ENCODE measurements around the gene ARF5.
"Not testable (repeated sequence)": the region's sequence is repeated elsewhere in the genome, so short reads cannot be mapped to it uniquely, and the experiment has no call there.

Gene ARF5

GRCh38 chr7:127588019-127588696 is at the start of gene ARF5:
Gene ARF5, plus strand, starts transcription at chr7:127588411. Its CDS starts 88 bp downstream, at chr7:127588499.
- peak; percentile 86 for DNase-seq

- DNase-seq: no peak
These were observed 49.1 kb upstream of the ARF5 start for GRCh38 chr7:127539116-127539515.

GRCh38 chr7:127540461-127540860 is 47.8 kb upstream of the ARF5 start:
- not testable (repeated sequence) for DNase-seq

DNA sequence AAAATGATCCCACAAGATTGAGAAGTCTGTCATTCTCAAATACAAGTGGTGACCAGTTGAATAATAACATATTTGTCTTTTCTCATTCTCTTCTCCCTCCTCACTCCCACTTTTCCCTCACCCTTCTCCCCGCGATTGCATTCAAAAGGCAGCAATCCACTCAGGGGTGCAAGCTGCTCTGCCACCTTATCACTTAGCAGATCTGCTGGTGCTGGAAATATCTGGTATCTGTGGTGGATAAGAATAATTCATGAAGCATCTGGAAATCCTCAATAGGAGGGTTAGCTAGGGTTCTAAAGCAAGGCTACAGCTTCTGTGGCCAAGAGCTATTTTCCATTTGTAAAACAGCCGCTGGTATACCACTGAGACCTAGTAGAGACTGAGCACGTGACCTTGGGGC is 46.7 kb upstream of the ARF5 start:
- no peak for DNase-seq

DNA sequence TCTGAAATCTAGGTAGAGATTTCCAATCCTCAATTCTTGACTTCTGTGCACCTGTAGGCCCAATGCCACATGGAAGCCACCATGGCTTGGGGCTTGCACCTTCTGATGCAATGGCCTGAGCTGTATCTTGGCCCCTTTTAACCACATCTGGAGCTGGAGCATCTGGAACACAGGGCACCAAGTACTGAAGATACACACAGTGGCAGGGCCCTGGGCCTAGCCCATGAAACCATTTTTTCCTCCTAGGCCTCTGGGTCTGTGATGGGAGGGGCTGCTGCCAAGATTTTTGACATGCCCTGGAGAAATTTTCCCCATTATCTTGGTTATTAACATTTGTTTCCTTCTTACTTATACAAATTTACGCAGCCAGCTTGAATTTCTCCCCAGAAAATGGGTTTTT is 41.9 kb upstream of the ARF5 start:
- no peak for DNase-seq

- no peak for DNase-seq
These were observed 38.0 kb upstream of the ARF5 start for GRCh38 chr7:127550247-127550646.

- no peak for DNase-seq
These were observed 36.3 kb upstream of the ARF5 start for GRCh38 chr7:127551941-127552340.

- no peak for DNase-seq
These were observed 31.8 kb upstream of the ARF5 start for GRCh38 chr7:127556404-127556803.

DNA sequence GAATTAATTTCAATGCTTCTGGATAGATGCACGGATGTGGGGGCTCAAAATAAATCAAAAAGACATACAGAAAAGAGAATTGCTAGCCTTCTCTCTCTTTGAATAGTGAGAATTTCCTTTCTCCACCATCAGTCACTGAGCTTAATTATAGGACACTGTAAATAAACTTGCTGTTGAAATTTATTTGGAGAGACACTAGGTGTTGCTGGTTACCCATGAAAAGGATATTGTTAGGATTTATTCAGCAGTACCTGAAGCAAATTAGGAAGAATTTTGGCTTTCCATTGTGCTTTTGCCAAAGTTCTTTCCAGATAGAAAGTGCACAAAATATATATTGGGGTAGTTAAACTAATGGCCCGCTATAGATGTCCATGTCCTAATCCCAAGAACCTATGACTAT is 30.4 kb upstream of the ARF5 start:
- DNase-seq: no peak

GRCh38 chr7:127566242-127566641 is 22.0 kb upstream of the ARF5 start:
- no peak for DNase-seq

DNA sequence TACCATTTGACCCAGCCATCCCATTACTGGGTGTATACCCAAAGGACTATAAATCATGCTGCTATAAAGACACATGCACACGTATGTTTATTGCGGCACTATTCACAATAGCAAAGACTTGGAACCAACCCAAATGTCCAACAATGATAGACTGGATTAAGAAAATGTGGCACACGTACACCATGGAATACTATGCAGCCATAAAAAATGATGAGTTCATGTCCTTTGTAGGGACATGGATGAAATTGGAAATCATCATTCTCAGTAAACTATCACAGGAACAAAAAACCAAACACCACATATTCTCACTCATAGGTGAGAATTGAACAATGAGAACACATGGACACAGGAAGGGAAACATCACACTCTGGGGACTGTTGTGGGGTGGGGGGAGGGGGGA is 20.2 kb upstream of the ARF5 start:
- DNase-seq: not testable (repeated sequence)

DNA sequence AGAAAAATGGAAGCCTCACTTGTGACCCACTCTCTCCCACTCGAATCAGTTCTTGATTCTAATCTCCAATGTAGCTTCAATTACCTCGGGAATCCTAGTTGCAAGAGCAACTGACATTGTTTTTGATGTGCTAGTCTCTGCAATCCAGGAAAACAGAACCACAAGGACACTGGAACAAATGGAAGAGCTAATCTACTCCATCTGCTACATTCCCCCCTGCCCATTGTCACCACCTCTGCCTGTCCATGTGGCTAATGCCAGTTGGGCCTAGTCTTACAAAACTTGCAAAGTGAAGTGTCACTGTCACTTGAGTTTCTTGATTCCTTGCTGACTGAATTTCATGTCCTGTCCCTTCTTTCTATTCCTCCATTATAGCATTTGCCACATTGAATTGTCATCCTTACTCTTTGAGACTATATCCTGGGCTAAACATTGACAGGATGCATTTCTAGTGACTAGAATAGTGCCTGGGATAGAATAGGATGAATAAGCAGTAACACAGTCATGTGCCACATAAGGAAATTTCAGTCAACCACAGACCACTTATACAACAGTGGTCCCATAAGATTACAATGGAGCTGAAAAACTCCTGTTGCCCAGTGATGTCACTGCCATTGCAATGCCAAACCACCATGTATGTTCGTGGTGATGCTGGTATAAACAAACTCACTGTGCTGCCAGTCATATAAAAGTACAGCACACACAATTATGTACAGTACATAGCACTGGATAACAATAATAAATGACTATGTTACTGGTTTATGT is 16.3 kb upstream of the ARF5 start:
- DNase-seq: no peak

DNA sequence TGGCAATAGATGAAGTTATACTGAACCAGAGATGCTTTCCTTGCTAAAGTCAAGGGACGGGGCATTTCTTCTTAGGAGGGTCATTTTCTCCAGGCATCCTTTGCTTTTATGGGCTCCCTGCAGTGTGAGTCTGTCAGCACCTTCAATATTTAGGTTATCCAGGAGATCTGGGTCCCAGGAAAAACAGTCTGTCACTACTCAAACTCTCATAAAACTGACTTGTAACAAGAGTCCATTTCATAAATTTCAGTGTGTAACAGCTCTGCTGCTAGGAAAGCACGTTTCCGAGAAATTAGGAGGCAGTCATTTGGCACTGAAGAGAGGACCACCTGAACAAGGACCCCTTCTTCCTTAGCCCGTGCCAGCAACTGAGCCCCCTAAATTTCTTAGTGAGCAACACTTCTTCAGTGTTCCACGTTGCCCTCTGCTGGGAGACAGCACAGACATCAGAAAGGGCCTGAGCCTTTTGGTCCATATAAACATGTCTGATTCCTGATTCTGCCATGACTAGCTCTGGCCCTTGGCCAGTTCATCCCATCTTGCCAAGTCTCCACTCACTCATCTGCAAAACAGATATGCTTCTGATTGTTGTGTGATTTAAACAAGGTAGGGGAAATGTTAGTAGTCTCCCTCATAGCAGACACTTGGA is 10.1 kb upstream of the ARF5 start:
- DNase-seq: peak; percentile 20

DNA sequence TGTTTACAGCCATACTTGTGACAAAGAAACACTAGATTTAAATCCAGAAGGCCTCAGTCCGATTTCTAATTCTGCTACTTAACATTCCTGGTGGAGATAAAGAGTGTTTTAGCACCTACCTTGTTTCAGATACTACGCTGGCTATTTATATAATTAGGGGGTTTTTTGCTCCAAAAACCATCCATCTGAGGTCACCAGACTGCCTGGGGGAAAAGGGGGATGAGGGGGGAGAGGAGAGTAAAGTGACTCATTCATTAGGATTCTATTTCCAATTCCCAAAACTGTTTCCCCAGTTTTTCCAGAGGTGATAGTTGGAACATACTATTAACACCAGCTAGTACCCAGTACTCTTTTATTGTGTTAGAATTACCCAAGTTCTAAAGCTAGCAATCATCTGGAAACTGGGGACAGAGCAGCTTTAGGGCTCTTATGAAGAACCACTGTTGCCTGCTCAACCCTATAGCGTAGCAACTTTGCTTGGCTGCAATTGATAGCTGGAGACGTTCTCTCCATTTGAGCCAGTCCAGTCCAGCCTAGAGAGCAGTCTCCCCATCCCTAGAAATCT is 9.4 kb upstream of the ARF5 start:
- no peak for DNase-seq

- no peak for DNase-seq
These were observed 7.6 kb upstream of the ARF5 start for GRCh38 chr7:127580612-127581011.

DNA sequence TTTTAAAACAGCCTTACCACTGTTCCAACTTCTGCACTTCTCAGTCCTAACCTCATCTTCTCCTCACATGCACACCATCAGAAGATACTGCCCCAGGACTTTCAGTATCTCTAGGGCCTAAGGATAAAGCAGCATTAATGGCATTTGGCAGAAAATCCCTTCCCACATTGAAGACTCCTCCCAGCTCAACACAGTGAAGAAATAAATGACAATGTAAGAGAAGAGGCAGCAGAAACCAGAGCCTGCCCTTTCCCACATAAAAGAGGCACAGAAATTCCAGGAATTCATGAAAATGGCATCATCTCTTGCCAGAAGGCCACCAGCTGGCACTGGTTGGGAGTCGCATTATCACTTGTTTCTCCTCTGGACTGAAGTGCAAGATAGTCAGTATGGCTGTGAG is 6.5 kb upstream of the ARF5 start:
- no peak for DNase-seq

DNA sequence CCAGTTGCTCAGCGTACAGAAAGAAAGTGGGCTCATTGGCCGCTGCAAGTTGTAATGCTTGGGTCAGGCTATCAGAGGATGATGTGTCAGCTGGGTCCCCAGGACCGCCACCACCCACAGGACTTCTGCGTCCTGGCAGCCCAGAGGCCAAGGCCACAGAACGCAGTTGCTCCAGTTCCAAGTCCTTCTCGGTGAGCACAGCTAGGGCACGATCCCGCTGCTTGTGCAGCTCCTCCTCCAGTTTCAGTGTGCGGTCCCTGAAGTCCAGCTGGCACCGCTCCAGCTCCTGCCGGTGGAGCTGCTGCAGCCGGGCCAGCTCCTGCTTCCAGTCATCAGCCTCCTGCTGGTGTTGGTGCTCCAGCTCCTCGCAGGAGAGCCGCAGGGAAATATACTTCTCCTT is 5.8 kb upstream of the ARF5 start:
- DNase-seq: no peak

DNA sequence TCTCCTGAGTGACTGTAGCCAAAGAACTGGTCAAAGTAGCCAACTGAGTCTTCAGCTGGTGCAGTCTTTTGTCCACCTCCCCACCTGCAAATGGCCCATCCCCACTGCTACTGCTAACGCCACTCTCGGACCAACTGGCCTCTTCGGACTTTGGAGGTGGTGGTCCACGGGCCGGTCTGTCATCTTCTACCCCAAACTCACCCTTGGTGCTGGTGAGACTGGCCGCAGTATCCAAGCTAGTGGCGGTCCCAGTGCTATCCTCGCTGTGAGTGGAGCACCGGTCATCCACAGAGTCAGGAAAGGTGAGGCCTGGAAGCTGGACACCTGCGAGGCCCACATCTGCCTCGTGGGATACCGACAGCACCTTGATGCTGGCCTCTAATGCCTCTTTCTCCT is 3.6 kb upstream of the ARF5 start:
- no peak for DNase-seq

DNA sequence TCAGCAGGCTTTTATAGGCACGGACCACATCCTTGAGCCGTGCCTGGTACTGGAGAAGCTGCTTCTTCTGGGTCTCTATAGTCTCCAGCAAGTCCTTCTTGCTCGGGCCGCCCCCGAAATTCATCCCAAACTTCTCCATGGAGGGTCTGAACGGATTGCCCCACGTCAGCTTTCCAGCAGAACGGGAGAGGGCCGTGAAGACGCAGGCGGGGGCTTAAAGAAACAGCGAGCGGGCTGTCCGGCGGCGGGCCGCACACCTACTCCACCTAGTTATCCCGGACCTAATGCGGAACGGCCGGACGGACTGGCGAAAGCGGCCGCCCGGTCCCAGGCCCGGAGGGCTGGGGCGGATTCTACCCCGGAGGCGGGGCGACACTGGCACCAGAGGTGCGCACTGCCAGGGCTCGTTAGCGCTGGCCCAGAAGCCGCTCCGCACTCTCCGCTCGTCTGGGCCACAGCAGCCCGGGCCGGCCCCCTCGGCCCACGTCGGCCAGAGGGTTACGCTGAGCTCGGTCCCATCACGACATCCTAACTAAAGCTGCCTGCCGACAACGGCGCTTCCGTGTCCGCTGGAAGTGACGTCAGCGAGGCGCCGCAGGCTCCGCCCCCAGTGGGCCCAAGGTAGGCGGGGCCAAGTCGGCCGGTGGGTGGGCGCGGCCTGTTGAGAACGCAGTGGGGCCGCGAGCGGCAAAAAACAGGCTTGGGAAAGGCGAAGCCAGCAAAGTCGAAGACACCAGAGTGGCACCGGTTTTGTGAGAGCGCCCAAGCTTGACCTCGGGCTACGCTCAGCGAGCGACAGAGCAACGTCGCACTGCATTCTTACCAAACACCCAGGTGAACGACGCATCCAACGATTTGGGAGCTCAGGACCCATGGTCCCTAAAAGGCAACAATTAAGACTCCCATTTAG is 2.9 kb upstream of the ARF5 start, which contains the start of gene GCC1:
Gene GCC1 (minus strand): TSS at position 553 of the 910 bp plus-strand sequence. CDS start 414 bp downstream, at position 139.
- peak; percentile 87 for DNase-seq

- no peak for DNase-seq
These were observed 1.9 kb upstream of the ARF5 start for GRCh38 chr7:127586346-127586745.

DNA sequence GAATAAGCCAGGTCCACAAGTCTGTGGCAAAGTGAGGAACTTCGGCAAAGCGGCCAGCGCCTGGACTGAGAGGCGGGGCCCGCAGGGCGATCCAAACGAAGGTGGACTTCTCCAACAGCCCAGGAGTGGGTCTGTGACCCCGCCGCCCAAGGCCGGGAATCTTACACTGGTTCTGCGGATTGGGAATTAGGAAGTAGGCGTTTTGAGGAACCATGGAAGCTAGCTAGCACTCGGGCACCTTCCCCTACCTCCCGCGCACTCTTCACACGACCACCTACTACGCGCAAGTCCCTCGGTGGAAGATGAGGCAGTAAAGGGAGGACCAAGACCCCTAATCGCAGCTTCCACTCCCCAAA is 570 bp upstream of the ARF5 start:
- DNase-seq: no peak

DNA sequence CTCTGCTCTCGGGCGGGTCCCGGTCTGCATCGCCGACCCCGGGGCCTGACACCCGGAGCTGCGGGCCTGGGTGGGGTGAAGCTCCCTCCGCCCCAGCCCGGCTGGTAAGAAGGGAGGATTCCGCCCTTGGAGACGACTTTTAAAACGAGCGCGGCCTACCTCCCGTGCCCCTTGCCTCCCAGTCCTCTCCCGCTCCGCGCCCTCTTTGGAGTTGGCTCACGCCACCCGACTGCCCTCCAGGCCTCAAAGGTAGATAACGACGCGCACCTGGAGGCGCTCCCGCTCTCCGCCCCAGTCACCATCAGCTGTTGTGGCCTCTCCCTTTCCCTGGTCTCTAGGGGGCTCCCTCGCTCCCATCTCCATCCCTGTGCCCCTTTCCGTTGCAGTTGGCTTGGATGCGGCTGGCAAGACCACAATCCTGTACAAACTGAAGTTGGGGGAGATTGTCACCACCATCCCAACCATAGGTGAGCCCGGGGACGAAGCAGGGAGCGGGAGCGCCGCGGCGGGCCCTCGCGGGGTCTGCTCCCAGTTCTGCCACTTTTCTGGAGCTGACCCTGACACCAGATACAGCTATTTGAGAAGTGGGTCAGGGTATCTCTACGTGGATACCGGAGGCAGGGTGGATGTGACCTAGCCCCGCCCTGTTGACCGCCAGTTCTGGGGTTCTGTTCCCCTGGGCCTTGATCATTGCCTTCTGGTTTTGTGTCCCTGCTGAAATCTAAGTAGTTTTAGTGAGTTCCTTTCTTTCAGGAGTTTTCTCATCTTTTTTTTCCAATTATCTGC is 679 bp downstream of the ARF5 start:
- DNase-seq: peak; percentile 84
